Dedifferentiated amniotic fluid mesenchymal stem cell (primary cell): Measurements from ENCODE around the gene SMURF1.

Source experiments
- DNase-seq: peaks from one replicate; pipeline ENCODE4 v3.0.0-alpha.2; 2016; ENCODE audit errors: extremely low spot score

Gene SMURF1

GRCh38 chr7:98988641-98989040, 155.3 kb downstream of the SMURF1 start:
- DNase-seq = no peak

- DNase-seq = no peak
Observed at GRCh38 chr7:98985945-98986344, 158.0 kb downstream of the SMURF1 start.

- DNase-seq = no peak
Observed at GRCh38 chr7:98985406-98985805, 158.5 kb downstream of the SMURF1 start.

GRCh38 chr7:98984126-98984525, 159.8 kb downstream of the SMURF1 start:
- DNase-seq = no peak

- no peak for DNase-seq
Observed at GRCh38 chr7:98982686-98983085, 161.2 kb downstream of the SMURF1 start.

- DNase-seq = no peak
Observed at GRCh38 chr7:98981701-98982100, 162.2 kb downstream of the SMURF1 start.

GRCh38 chr7:98978672-98979071, 165.2 kb downstream of the SMURF1 start:
- DNase-seq = no peak
